CD4-positive, alpha-beta memory T cell (primary cell): ENCODE data around the gene CXCR3. TPM values are rescaled to one million over a fixed set of nuclear protein-coding genes. Genes with fewer than 3 reads are reported as not detected.
"Not testable (repeated sequence)": the region's sequence is repeated elsewhere in the genome, so short reads cannot be mapped to it uniquely, and the experiment has no call there.

ENCODE experiments used
- CTCF ChIA-PET: fragments of 350-600 bp; sonication (Branson Sonifier 250); formaldehyde crosslinking; loops from one replicate; lab custom pipeline; 2021; ENCODE audit warnings: inconsistent platforms; ENCODE audit not compliant: partially characterized antibody; lab: Charles Lee
- POLR2A ChIA-PET: fragments of 350-600 bp; sonication (Branson Sonifier 250); formaldehyde crosslinking; loops from one replicate; lab custom pipeline; 2021; ENCODE audit not compliant: partially characterized antibody; lab: Charles Lee
- DNase-seq, 5 donors: peaks; one replicate each; pipeline versions ENCODE4 v3.0.0 to v3.0.0-alpha.2; 2020 to 2022; ENCODE audit warnings: mixed read lengths in 1 of 5
- H3K27ac ChIP-seq: one replicate; pipeline ENCODE4 v1.7.0; 2013; ENCODE audit warnings: low read depth, low read length
- H3K27me3 ChIP-seq: 2 replicates; pipeline ENCODE4 v1.7.0; 2013; ENCODE audit warnings: mild to moderate bottlenecking, low read length, moderate library complexity; ENCODE audit not compliant: insufficient read depth
- H3K36me3 ChIP-seq: 2 replicates; pipeline ENCODE4 v1.7.0; 2013; ENCODE audit warnings: mild to moderate bottlenecking, low read length, moderate library complexity; ENCODE audit not compliant: insufficient read depth
- H3K4me1 ChIP-seq: 2 replicates; pipeline ENCODE4 v1.7.0; 2013; ENCODE audit warnings: mild to moderate bottlenecking, low read length, moderate library complexity; ENCODE audit not compliant: insufficient read depth
- H3K4me3 ChIP-seq, 2 donors: one replicate each; pipeline ENCODE4 v1.7.0; 2013; ENCODE audit warnings: low read length in 2 of 2, mild to moderate bottlenecking in 1 of 2
- H3K9me3 ChIP-seq, 2 donors: one replicate each; pipeline ENCODE4 v1.7.0; 2013; ENCODE audit warnings: low read length in 2 of 2, control low read depth in 1 of 2; ENCODE audit not compliant: control insufficient read depth in 1 of 2
- H3K27ac Mint-ChIP-seq, 7 donors: one replicate each; pipeline ENCODE4 v1.8.0; 2020 to 2021; ENCODE audit warnings: mixed read lengths in 7 of 7, mild to moderate bottlenecking in 6 of 7, inconsistent platforms in 3 of 7, moderate library complexity in 3 of 7
- H3K27me3 Mint-ChIP-seq, 2 donors: one replicate each; pipeline ENCODE4 v1.8.0; 2020 to 2021; ENCODE audit warnings: mixed read lengths in 2 of 2
- H3K36me3 Mint-ChIP-seq, 2 donors: one replicate each; pipeline ENCODE4 v1.8.0; 2020 to 2021; ENCODE audit warnings: mixed read lengths in 2 of 2, inconsistent platforms in 1 of 2, mild to moderate bottlenecking in 1 of 2
- H3K4me1 Mint-ChIP-seq, 4 donors: one replicate each; pipeline ENCODE4 v1.8.0; 2020 to 2021; ENCODE audit warnings: mixed read lengths in 4 of 4, mild to moderate bottlenecking in 1 of 4
- H3K4me3 Mint-ChIP-seq, 8 donors: one replicate each; pipeline ENCODE4 v1.8.0; 2020 to 2021; ENCODE audit warnings: mixed read lengths in 8 of 8, mild to moderate bottlenecking in 7 of 8, moderate library complexity in 6 of 8, inconsistent platforms in 3 of 8
- H3K9me3 Mint-ChIP-seq, 8 donors: one replicate each; pipeline ENCODE4 v1.8.0; 2020 to 2021; ENCODE audit warnings: mixed read lengths in 8 of 8, mild to moderate bottlenecking in 5 of 8, inconsistent platforms in 3 of 8, moderate library complexity in 1 of 8
- intact Hi-C: fragments of 100-400 bp; cut with micrococcal nuclease; formaldehyde crosslinking; loops from one replicate; pipeline ENCODE4 v1.15.1; 2023
- polyA plus RNA-seq, 2 donors: library from polyadenylated mRNA; unstranded; fragments of 300-500 nt; fragmentation: Illumina TruSeq; gene quantifications; one replicate each; pipeline ENCODE4 v1.2.3, GENCODE V29; 2021
- total RNA-seq, 2 experiments: library from RNA; stranded (reverse); gene quantifications; one replicate each; pipeline ENCODE4 v1.2.3, GENCODE V29; 2021

Gene CXCR3
- total and polyA plus RNA-seq, 4 experiments from 2014 or later: 28.5 to 153 (median 39.0) TPM

DNA sequence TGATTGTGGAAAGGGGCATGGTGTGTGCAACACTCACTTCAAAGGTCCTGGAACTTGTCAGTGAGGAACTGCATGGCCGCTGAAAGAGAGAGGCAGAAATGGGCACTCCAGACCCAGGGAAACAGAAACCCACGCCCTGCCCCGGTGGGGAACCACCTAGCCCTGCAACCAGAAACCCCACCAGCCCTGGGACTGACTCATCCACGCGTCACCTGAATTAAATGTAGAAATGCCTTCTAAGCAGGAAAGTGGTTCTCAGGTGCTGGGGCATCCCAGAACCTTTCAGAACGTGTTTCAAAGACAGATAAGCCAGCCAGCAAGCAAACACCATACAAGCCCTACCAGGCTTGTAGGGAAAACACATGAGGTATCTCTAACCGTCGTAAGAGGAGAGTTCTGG, 44.9 kb upstream of the CXCR3 start:
- CTCF ChIA-PET, H3K27me3 Mint-ChIP-seq, H3K4me3 ChIP-seq, H3K9me3 ChIP-seq, H3K36me3 ChIP-seq, intact Hi-C loops, H3K9me3 Mint-ChIP-seq, H3K27me3 ChIP-seq, H3K36me3 Mint-ChIP-seq, POLR2A ChIA-PET: not testable (repeated sequence)
- DNase-seq: peak in 4 of 5 donors; percentile 25 to 82 (median 42)
- Mint-ChIP-seq H3K27ac (peak overlapping the region in 5 of 7 donors; percentile 57 to 89 (median 78)), H3K4me1 (peaks cover 8 to 24% (median 14%) of the 10 kb centered on the region in 4 donors), H3K4me3 (peak overlapping the region in 7 of 8 donors; percentile 9 to 76 (median 46))
- Histone ChIP-seq H3K27ac (peak overlapping the region; percentile 2), H3K4me1 (peaks cover 18% of the 10 kb centered on the region)

GRCh38 chrX:71662654-71663053, 44.3 kb upstream of the CXCR3 start:
- peaks cover 18% of the 10 kb centered on the region for H3K4me1 ChIP-seq
- H3K4me1 Mint-ChIP-seq: peaks cover 8 to 24% (median 14%) of the 10 kb centered on the region in 4 donors
- intact Hi-C loops, H3K9me3 Mint-ChIP-seq, H3K4me3 ChIP-seq, H3K9me3 ChIP-seq, H3K36me3 Mint-ChIP-seq, CTCF ChIA-PET, POLR2A ChIA-PET, H3K27me3 ChIP-seq, H3K36me3 ChIP-seq, H3K27ac ChIP-seq, H3K27me3 Mint-ChIP-seq: not testable (repeated sequence)
- DNase-seq: peak in 1 of 5 donors; percentile 42
- H3K4me3 Mint-ChIP-seq: peak overlapping the region; percentile 46 to 76 (median 60)
- H3K27ac Mint-ChIP-seq: peak overlapping the region; percentile 22 to 82 (median 69)

DNA sequence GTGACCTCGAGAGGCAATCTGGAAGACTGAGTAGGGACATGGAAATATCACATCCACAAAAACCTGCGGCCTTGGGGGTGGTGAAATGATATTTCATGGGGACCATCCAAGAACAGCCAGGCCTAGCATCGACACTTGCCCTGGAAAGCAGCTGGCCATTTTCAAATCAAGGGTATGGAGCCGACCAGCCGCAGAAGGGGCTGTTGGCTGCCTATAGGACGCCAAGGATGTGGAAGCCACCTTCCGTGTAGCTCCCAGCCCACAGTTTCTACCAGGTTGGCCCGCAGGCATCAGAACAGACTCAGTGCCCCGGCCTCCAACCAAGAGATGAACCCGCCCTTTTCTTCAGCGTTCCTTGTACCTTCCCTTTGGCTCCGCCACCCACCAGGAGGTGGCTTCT, 43.6 kb upstream of the CXCR3 start:
- Histone ChIP-seq H3K9me3 (no peaks in the 10 kb centered on the region), H3K27ac (no peak overlapping the region), H3K36me3 (no peaks in the 10 kb centered on the region), H3K4me1 (peaks cover 18% of the 10 kb centered on the region), H3K27me3 (no peaks in the 10 kb centered on the region), H3K4me3 (no peak overlapping the region)
- CTCF ChIA-PET: interaction anchor here (0.9 kb wide), 1 partner anchor 55 kb away, joined by 3 read pairs; no protein-coding TSS in a partner anchor
- POLR2A ChIA-PET: no interaction called here
- no peak for DNase-seq
- H3K4me3 Mint-ChIP-seq: peak overlapping the region in 1 of 8 donors; percentile 76
- H3K9me3 Mint-ChIP-seq: no peaks in the 10 kb centered on the region
- no peaks in the 10 kb centered on the region for H3K36me3 Mint-ChIP-seq
- peaks cover 8 to 24% (median 14%) of the 10 kb centered on the region in 4 donors for H3K4me1 Mint-ChIP-seq
- intact Hi-C loops: no loop called here
- H3K27ac Mint-ChIP-seq: peak overlapping the region in 1 of 7 donors; percentile 69
- H3K27me3 Mint-ChIP-seq: no peaks in the 10 kb centered on the region

GRCh38 chrX:71660562-71661416, 42.5 kb upstream of the CXCR3 start:
- H3K27ac ChIP-seq: no peak overlapping the region
- peaks cover 8 to 24% (median 14%) of the 10 kb centered on the region in 4 donors for H3K4me1 Mint-ChIP-seq
- H3K27ac Mint-ChIP-seq: peak overlapping the region in 1 of 7 donors; percentile 6
- peaks cover 18% of the 10 kb centered on the region for H3K4me1 ChIP-seq
- H3K4me3 Mint-ChIP-seq: no peak overlapping the region
- H3K9me3 ChIP-seq: no peaks in the 10 kb centered on the region
- no peaks in the 10 kb centered on the region for H3K27me3 ChIP-seq
- no peak overlapping the region for H3K4me3 ChIP-seq
- ChIA-PET POLR2A (no interaction called here), CTCF (no interaction called here)
- intact Hi-C loops: no loop called here
- no peaks in the 10 kb centered on the region for H3K9me3 Mint-ChIP-seq
- no peak for DNase-seq
- H3K36me3 ChIP-seq: no peaks in the 10 kb centered on the region
- no peaks in the 10 kb centered on the region for H3K27me3 Mint-ChIP-seq
- no peaks in the 10 kb centered on the region for H3K36me3 Mint-ChIP-seq

DNA sequence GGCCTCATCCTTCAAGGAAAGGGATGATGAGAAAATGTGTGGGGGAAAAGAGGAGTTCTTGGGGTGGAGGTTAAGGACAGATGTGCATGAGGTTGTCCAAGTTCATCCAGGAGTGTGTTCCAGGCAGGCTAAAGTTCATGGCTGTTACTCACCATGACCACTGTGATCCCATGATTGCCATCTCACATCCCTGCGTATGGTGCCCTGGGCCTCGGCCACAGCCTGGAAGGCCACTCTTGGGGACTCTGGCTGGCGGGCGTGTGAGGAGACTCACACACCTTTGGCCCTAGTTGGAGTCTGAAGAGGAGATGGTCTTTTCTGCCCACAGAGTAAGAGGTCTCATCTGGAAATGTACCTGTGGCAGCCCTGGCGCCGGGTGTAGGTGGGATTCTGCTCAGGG, 41.6 kb upstream of the CXCR3 start:
- Mint-ChIP-seq H3K9me3 (no peaks in the 10 kb centered on the region), H3K4me3 (no peak overlapping the region), H3K27me3 (no peaks in the 10 kb centered on the region), H3K27ac (no peak overlapping the region), H3K36me3 (no peaks in the 10 kb centered on the region), H3K4me1 (peaks cover 8 to 24% (median 14%) of the 10 kb centered on the region in 4 donors)
- no peaks in the 10 kb centered on the region for H3K36me3 ChIP-seq
- H3K27me3 ChIP-seq: no peaks in the 10 kb centered on the region
- H3K27ac ChIP-seq: no peak overlapping the region
- intact Hi-C loops: no loop called here
- no peak overlapping the region for H3K4me3 ChIP-seq
- H3K4me1 ChIP-seq: peaks cover 18% of the 10 kb centered on the region
- ChIA-PET POLR2A (no interaction called here), CTCF (no interaction called here)
- no peak for DNase-seq
- no peaks in the 10 kb centered on the region for H3K9me3 ChIP-seq

- no peak overlapping the region for H3K27ac ChIP-seq
- Mint-ChIP-seq H3K9me3 (no peaks in the 10 kb centered on the region), H3K36me3 (no peaks in the 10 kb centered on the region), H3K4me3 (no peak overlapping the region), H3K27me3 (no peaks in the 10 kb centered on the region), H3K27ac (no peak overlapping the region), H3K4me1 (peaks cover 8 to 24% (median 14%) of the 10 kb centered on the region in 4 donors)
- no peak for DNase-seq
- no peaks in the 10 kb centered on the region for H3K9me3 ChIP-seq
- peaks cover 18% of the 10 kb centered on the region for H3K4me1 ChIP-seq
- H3K27me3 ChIP-seq: no peaks in the 10 kb centered on the region
- H3K4me3 ChIP-seq: no peak overlapping the region
- ChIA-PET CTCF (no interaction called here), POLR2A (no interaction called here)
- H3K36me3 ChIP-seq: no peaks in the 10 kb centered on the region
- intact Hi-C loops: no loop called here
These were observed 41.0 kb upstream of the CXCR3 start for GRCh38 chrX:71659342-71659741.

- Histone ChIP-seq H3K4me1 (peaks cover 2% of the 10 kb centered on the region), H3K27me3 (no peaks in the 10 kb centered on the region), H3K36me3 (no peaks in the 10 kb centered on the region), H3K4me3 (no peak overlapping the region), H3K27ac (no peak overlapping the region), H3K9me3 (no peaks in the 10 kb centered on the region)
- H3K9me3 Mint-ChIP-seq: no peaks in the 10 kb centered on the region
- no peak overlapping the region for H3K27ac Mint-ChIP-seq
- H3K4me1 Mint-ChIP-seq: peaks cover under 1 to 7% (median 4%) of the 10 kb centered on the region in 4 donors
- DNase-seq: no peak
- intact Hi-C loops: no loop called here
- POLR2A ChIA-PET: no interaction called here
- H3K36me3 Mint-ChIP-seq: no peaks in the 10 kb centered on the region
- H3K4me3 Mint-ChIP-seq: no peak overlapping the region
- CTCF ChIA-PET: no interaction called here
- no peaks in the 10 kb centered on the region for H3K27me3 Mint-ChIP-seq
These were observed 39.0 kb upstream of the CXCR3 start for GRCh38 chrX:71657267-71657666.
